Tibial nerve (tissue), 4 donors: Measurements from ENCODE around the gene MRPS35. TPM values are rescaled to one million over a fixed set of nuclear protein-coding genes. Genes with fewer than 3 reads are reported as not detected.

ENCODE experiments used
- DNase-seq, 2 donors: peaks; one replicate each; pipeline ENCODE4 v3.0.0-alpha.2; 2019; ENCODE audit warnings: low spot score in 2 of 2
- H3K27ac ChIP-seq, 4 donors: fragments of 200-600 bp; sonication (generic) in 3 of 4; one replicate each; pipeline ENCODE4 v1.5.1; 2017 to 2019; ENCODE audit warnings: mild to moderate bottlenecking in 1 of 4
- H3K27me3 ChIP-seq, 2 donors: fragments of 200-600 bp; sonication (generic) in 1 of 2; one replicate each; pipeline versions ENCODE4 v1.5.1 to v1.6.0; 2017 to 2019
- H3K36me3 ChIP-seq, 3 donors: fragments of 200-600 bp; sonication (generic); one replicate each; pipeline ENCODE4 v1.5.1; 2018 to 2019
- H3K4me1 ChIP-seq, 4 donors: fragments of 200-600 bp; sonication (generic) in 3 of 4; one replicate each; pipeline ENCODE4 v1.5.1; 2017 to 2019
- H3K4me3 ChIP-seq, 4 donors: fragments of 200-600 bp; sonication (generic) in 3 of 4; one replicate each; pipeline ENCODE4 v1.5.1; 2017 to 2019; ENCODE audit warnings: mild to moderate bottlenecking in 1 of 4, moderate library complexity in 1 of 4
- H3K9me3 ChIP-seq, 4 donors: fragments of 200-600 bp; sonication (generic) in 3 of 4; one replicate each; pipeline ENCODE4 v1.5.1; 2017 to 2019
- CTCF ChIP-seq, 5 experiments: fragments of 200-600 bp in 3 of 5; fragments of 450-650 bp in 2 of 5; sonication (generic) in 3 of 5; IDR thresholded peaks; one replicate each; pipeline ENCODE4 v1.5.1; 2016 to 2019; ENCODE audit warnings: antibody characterized with exemption in 5 of 5, mild to moderate bottlenecking in 3 of 5, moderate library complexity in 2 of 5
- EP300 ChIP-seq, 2 donors: sonication (generic); formaldehyde crosslinking; IDR thresholded peaks; one replicate each; pipeline ENCODE4 v1.6.1; 2017; ENCODE audit warnings: antibody characterized with exemption in 2 of 2, mild to moderate bottlenecking in 1 of 2
- POLR2A ChIP-seq, 2 donors: fragments of 450-650 bp; IDR thresholded peaks; one replicate each; pipeline ENCODE4 v1.6.1; 2017; ENCODE audit warnings: antibody characterized with exemption in 2 of 2, mild to moderate bottlenecking in 2 of 2, moderate library complexity in 2 of 2
- WGBS, 2 donors: methylation state at CpG; one replicate each; pipeline ENCODE4 v1.1.5; 2018; 5-methylcytosine and 5-hydroxymethylcytosine counted together
- total RNA-seq, 4 donors: library from RNA; depleted of rRNA; stranded (reverse); fragments of >200 nt; gene quantifications; one replicate each; pipeline ENCODE4 v1.1.0, GENCODE V29; 2016

MRPS35 gene
- total RNA-seq, 4 donors from 2014 or later = 27.0 to 103 (median 45.6) TPM

GRCh38 chr12:27695556-27696292, 14.9 kb upstream of the MRPS35 start:
- Histone ChIP-seq H3K27ac (no peak overlapping the region), H3K9me3 (no peaks in the 10 kb centered on the region), H3K4me3 (no peak overlapping the region), H3K4me1 (no peaks in the 10 kb centered on the region), H3K27me3 (no peaks in the 10 kb centered on the region), H3K36me3 (peaks cover 0 to 60% (median 0%) of the 10 kb centered on the region in 3 donors)
- no peak for DNase-seq
- TF ChIP-seq POLR2A (IDR thresholded peaks at IDR 0.05) (no peak), CTCF (IDR thresholded peaks at IDR 0.05) (no peak), EP300 (IDR thresholded peaks at IDR 0.05) (no peak)
- WGBS, 2 donors = 81 to 85% methylated on average over 6 of the region's 6 CpGs

GRCh38 chr12:27696293-27696652, 14.4 kb upstream of the MRPS35 start, which contains the start of gene REP15:
REP15 (plus strand) TSS chr12:27696447; CDS start chr12:27696563, 116 bp downstream.
- Histone ChIP-seq H3K9me3 (no peaks in the 10 kb centered on the region), H3K4me1 (no peaks in the 10 kb centered on the region), H3K27me3 (no peaks in the 10 kb centered on the region), H3K27ac (no peak within 1 kb of the TSS), H3K36me3 (peaks cover 0 to 54% (median 0%) of the 10 kb centered on the region in 3 donors), H3K4me3 (no peak within 1 kb of the TSS)
- 67 to 74% methylated on average over 5 of the region's 5 CpGs for WGBS, 2 donors
- TF ChIP-seq POLR2A (IDR thresholded peaks at IDR 0.05) (no peak), CTCF (IDR thresholded peaks at IDR 0.05) (no peak), EP300 (IDR thresholded peaks at IDR 0.05) (no peak)
- no peak for DNase-seq

- 76 to 88% methylated on average over 3 of the region's 3 CpGs for WGBS, 2 donors
- Histone ChIP-seq H3K27ac (no peak overlapping the region), H3K4me1 (no peaks in the 10 kb centered on the region), H3K4me3 (no peak overlapping the region), H3K27me3 (no peaks in the 10 kb centered on the region), H3K36me3 (peaks cover 0 to 47% (median 0%) of the 10 kb centered on the region in 3 donors), H3K9me3 (no peaks in the 10 kb centered on the region)
- DNase-seq = no peak
- no peak for TF ChIP-seq CTCF (IDR thresholded peaks at IDR 0.05)
- no peak for TF ChIP-seq EP300 (IDR thresholded peaks at IDR 0.05)
- TF ChIP-seq POLR2A (IDR thresholded peaks at IDR 0.05) = no peak
These were observed 13.6 kb upstream of the MRPS35 start for GRCh38 chr12:27696864-27697564.

- Histone ChIP-seq H3K4me1 (no peaks in the 10 kb centered on the region), H3K4me3 (no peak overlapping the region), H3K9me3 (no peaks in the 10 kb centered on the region), H3K36me3 (no peaks in the 10 kb centered on the region), H3K27me3 (no peaks in the 10 kb centered on the region), H3K27ac (no peak overlapping the region)
- WGBS, 2 donors = 4 to 6% methylated on average over 4 of the region's 4 CpGs
- peak; percentile 34 to 91 for DNase-seq
- TF ChIP-seq POLR2A (IDR thresholded peaks at IDR 0.05) (no peak), EP300 (IDR thresholded peaks at IDR 0.05) (no peak), CTCF (IDR thresholded peaks at IDR 0.05) (peak; percentile 55 to 74 (median 62))
These were observed 6.7 kb upstream of the MRPS35 start for GRCh38 chr12:27703720-27704452.
